GM18526 (cell line): ENCODE results near the gene EPHA3.

Experiments
- POLR2A ChIP-seq: IDR thresholded peaks from 3 replicates; pipeline ENCODE4 v1.6.1; 2011; ENCODE audit not compliant: insufficient read length; ENCODE audit errors: extremely low read depth

Gene EPHA3

DNA sequence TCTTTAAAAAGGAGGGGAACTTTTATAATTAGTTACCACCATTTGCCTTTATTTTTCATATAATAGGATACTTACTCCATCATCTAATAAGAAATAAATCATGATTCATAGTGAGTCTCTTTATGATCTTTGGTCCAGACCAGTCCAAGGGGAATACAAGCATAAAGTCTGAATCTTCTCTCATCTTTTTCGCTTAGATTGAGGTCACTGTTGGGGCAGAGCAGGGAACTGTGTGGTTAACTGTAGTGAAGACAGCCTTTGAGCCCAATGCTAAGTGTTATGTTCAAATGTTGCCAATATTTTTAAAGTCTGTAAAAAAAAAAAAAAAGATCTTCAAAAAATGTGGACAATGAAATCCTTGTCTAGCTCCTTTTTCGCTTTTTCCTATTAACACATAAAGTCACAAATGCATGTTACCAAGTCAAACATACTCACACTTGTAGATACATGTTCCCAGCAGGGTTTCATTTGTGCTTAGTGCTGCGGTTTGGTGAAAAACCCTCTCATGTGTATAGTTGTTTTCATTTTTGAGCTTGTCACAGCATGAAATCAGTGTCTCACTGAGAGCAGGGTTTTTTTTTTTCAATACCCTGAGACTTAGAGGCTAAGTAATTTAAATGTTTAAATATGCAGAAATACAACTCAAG, 72.1 kb downstream of the EPHA3 start:
- no peak for TF ChIP-seq POLR2A

GRCh38 chr3:89180334-89180733, 72.9 kb downstream of the EPHA3 start:
- no peak for TF ChIP-seq POLR2A

DNA sequence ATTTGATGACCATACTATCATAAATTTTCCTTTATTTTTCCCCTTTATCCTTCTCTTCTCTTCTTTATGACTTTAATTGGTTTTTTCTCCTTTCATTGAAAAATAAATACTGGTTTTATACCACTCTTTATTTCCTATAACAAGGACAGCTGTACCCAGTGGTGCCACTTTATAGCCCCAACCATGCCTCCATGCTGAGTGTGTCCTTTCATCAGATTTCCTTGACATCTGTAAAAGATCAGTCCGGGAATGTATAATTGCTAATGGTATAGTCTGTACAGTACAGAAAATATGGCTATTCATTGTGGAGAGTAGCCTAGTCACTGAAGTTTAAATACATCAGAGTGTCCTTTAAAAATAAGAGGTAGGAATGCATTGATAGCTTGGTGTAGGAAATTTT, 74.6 kb downstream of the EPHA3 start:
- TF ChIP-seq POLR2A: no peak

DNA sequence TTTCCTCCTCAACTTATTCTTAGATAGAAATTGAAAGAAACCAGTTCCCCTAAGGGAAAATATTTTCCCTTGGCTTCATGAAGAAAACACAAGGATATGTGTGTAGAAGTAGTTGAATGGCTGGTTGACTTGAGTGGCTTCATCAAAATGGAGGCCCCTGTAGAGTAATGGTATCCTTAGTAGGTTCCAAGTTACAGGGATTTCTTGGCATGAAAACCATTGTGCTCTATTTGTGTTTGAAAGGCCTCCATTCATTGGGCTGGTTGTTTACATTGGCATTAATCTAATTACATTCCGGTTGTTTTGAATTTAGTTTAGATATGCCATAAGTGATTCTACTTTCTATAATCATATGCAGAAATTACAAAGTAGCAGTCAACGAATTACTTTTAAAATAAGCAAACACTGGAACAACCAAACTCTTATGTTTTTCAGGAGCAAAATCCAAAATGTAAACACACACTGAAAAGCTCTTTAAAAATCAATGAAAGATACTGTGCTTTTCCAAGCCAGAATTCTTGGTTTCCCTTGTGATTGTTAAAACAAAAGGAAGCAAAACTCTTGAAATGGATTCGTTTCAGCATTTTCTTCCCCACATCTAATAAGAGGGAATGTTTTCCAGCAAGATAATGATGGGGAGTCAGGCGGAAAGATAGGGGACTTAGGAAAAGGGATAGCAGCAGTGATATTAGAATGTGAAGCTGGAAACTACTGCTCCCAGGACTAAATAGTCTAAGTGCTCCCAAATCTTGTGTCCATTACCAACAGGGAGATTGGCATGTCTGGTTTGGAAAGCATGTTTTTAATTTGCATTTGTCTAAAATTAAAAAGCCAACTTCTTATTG, 77.0 kb downstream of the EPHA3 start:
- TF ChIP-seq POLR2A: no peak

DNA sequence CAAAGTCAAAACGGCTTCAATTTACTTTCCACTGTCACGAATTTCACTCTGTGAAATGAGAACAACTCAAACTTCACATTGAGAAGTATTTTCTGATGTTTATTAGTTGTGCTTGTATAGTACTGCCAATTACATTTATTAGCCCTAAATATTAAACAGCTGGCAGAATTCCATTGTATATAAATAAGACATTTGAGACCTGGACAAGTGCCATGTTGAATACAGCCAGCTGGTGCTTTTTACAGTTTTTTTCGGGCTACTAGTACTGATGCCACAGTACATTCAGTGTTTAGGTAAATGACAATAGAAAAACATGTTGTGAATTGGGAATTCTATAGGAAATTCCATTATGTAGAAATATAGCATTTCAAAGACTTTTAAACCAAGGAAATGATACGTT, 79.0 kb downstream of the EPHA3 start:
- TF ChIP-seq POLR2A: no peak

- TF ChIP-seq POLR2A: no peak
These were observed 91.2 kb downstream of the EPHA3 start for GRCh38 chr3:89198591-89198990.

DNA sequence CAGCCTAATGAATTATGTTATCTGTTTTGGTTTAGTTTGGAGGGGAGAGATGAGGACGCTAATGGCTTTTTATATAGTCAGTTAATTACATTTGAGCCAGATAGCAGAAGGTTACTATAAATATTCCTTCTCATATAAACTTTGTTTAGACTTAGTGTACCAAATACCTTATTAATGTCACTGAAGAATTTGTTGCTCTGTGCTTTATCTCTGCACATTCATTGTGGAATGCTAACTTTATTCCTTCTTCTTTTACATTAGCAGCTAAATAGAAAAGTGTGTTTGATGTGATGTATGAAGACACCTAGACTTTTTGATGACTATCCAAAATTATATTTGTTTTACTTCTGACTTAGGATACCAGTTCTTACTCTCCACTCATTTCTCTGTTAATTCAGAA, 105.2 kb downstream of the EPHA3 start:
- TF ChIP-seq POLR2A: no peak

DNA sequence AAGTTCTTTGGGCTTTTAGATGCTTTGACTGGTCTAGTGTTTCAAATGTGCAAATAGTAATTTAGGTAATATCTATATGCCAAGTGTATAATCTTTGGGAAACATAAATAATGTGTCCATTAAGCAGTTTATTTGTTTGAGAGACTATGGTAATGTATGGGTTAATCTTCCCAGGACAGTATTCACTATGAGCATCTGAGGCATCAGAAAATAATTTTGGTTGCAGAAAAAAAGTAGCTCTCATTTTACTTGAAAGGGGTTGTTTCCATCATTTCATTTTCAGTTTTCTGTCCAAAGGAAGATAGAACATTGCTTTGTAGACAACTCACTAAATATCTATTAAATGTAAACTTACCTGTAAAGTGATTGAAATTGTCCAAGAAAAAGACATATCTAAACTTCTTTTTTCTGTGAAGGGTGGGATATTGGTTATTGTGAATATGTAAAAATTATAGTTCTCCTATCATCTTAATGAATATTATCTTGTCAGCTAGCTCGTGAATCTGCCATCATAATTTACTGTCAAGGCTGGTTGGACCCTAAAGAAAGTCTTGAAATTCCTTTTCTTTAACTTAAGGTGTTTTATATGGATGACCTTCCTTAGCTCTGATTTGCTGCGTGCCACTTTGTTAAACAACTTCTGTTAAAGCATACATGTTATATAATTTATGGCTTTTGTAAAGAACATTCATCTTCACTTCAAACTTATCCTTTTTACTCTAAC, 108.8 kb downstream of the EPHA3 start:
- no peak for TF ChIP-seq POLR2A

DNA sequence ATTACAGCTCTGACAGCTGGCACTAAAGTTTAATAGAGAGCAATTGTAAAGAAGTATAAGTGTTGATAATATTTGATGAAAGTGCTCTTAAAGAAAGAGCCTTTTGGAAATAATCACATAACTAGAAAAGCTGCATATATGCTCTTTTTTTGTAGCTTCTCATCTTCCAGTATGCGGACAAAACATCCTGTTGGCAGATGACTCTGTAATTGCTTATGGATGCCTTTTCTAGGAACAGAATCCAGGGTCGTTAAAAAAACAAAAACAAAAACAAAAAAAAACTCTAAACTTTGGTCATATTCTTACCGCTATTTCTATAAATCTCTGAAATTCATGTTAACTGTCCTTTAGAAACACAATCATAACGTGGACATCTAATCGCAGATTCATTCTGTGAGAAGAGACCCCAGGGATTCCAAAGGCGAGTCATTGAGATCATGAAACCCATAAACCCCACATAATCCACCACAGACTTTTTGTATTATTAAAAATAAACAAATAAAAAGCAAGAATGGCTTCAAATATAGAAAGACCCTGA, 109.8 kb downstream of the EPHA3 start:
- TF ChIP-seq POLR2A: no peak

DNA sequence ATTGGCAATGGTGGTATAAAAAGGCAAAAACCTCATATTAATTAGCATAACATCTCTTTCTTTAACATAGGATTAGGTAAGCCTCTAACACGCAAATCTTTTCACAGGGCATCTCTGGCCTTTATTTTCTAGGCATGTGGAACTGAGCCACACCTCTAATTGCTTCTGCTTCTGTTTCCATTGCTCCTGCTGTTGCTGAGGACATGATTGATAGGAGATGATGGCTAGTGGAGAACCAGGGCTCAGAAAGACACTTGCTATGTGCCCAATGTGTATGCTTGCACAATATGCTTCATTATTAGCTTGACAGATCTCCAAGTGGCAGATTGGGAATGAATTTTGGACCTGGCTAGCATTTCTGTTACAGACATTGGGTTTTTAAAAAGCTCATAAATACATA, 114.5 kb downstream of the EPHA3 start:
- no peak for TF ChIP-seq POLR2A

- no peak for TF ChIP-seq POLR2A
These were observed 115.8 kb downstream of the EPHA3 start for GRCh38 chr3:89223188-89223587.

- TF ChIP-seq POLR2A: no peak
These were observed 119.8 kb downstream of the EPHA3 start for GRCh38 chr3:89227218-89227617.

- TF ChIP-seq POLR2A: no peak
These were observed 120.2 kb downstream of the EPHA3 start for GRCh38 chr3:89227634-89228033.

GRCh38 chr3:89232155-89232554, 124.7 kb downstream of the EPHA3 start:
- TF ChIP-seq POLR2A: no peak

- no peak for TF ChIP-seq POLR2A
These were observed 127.2 kb downstream of the EPHA3 start for GRCh38 chr3:89234620-89235019.

DNA sequence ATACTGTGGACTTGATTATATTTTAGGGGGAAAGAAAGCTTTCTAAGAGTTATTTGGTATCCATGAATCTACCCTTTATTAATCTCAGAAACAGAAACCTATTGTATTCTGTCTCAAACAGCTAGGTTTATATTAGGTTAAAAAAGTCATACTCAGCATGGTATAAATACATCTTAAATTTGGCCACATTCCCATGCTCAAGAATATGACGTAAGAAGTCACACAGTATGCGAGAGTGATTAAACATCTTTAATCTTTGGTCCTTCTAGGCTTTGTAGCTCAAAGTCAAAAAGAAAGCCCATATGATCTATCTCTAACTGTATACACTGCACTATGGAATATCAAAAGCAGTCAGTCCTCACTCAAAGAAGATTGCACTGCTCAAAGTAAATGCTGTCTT, 131.4 kb downstream of the EPHA3 start:
- no peak for TF ChIP-seq POLR2A
